NCI-H2081 (cell line): ENCODE measurements around the gene DPP7.
"Not testable (repeated sequence)": the region's sequence is repeated elsewhere in the genome, so short reads cannot be mapped to it uniquely, and the experiment has no call there.

Experiments used
- DNase-seq, 2 experiments: peaks; one replicate each; lab custom pipeline; 2025; lab: John Stamatoyannopoulos, UW

DPP7 gene

GRCh38 chr9:137129456-137130175, 15.1 kb upstream of the DPP7 start:
- peak; percentile 86 to 96 for DNase-seq

GRCh38 chr9:137128862-137129455, 14.4 kb upstream of the DPP7 start:
- DNase-seq: no peak

GRCh38 chr9:137128158-137128861, 13.8 kb upstream of the DPP7 start:
- no peak for DNase-seq

GRCh38 chr9:137127301-137128157, 13.0 kb upstream of the DPP7 start:
- no peak for DNase-seq

- no peak for DNase-seq
Measured at GRCh38 chr9:137126786-137127185, 12.3 kb upstream of the DPP7 start.

GRCh38 chr9:137123952-137124462, 9.5 kb upstream of the DPP7 start:
- DNase-seq: not testable (repeated sequence)

- DNase-seq: no peak
Measured at GRCh38 chr9:137123468-137123837, 8.9 kb upstream of the DPP7 start.

GRCh38 chr9:137122796-137123467, 8.4 kb upstream of the DPP7 start:
- DNase-seq: not testable (repeated sequence)

- DNase-seq: not testable (repeated sequence)
Measured at GRCh38 chr9:137121927-137122795, 7.6 kb upstream of the DPP7 start.

- DNase-seq: not testable (repeated sequence)
Measured at GRCh38 chr9:137118092-137118603, 3.6 kb upstream of the DPP7 start.

- DNase-seq: no peak
Measured at GRCh38 chr9:137117269-137117731, 2.8 kb upstream of the DPP7 start.

- no peak for DNase-seq
Measured at GRCh38 chr9:137116728-137117127, 2.2 kb upstream of the DPP7 start.

- no peak for DNase-seq
Measured at GRCh38 chr9:137116027-137116507, 1.5 kb upstream of the DPP7 start.

- DNase-seq: no peak
Measured at GRCh38 chr9:137115394-137116026, 977 bp upstream of the DPP7 start.

GRCh38 chr9:137114220-137114612, 317 bp downstream of the DPP7 start:
- no peak for DNase-seq

GRCh38 chr9:137113385-137114159, 961 bp downstream of the DPP7 start:
- DNase-seq: peak in 1 of 2 experiments; percentile 11

- no peak for DNase-seq
Measured at GRCh38 chr9:137112564-137113384, 1.8 kb downstream of the DPP7 start.
